HCT116 (cell line): ENCODE measurements around the gene THBS3. TPM values are rescaled to one million over a fixed set of nuclear protein-coding genes. Genes with fewer than 3 reads are reported as not detected.
A peak's percentile ranks its signal among the peaks of the same experiment; 100 is the strongest.

ENCODE experiments used
- ATAC-seq: fragments of 200-7000 bp; cut with Tn5 transposase; 2 replicates; pipeline ENCODE4 v1.9.1; 2020; ENCODE audit warnings: mild to moderate bottlenecking, moderate library complexity
- BruUV-seq: library from RNA; stranded (reverse); fragments of 400-500 nt; replicated peaks from 2 replicates; lab custom pipeline; 2021; lab: Mats Ljungman, UMichigan
- CTCF ChIA-PET: fragments of 300-600 bp; sonication (Branson Sonifier 250); formaldehyde crosslinking; loops from one replicate; lab custom pipeline; 2021; ENCODE audit warnings: antibody characterized with exemption; lab: Charles Lee
- POLR2A ChIA-PET: fragments of 300-600, 350-600 bp; sonication (Branson Sonifier 250); formaldehyde crosslinking; loops from one replicate; lab custom pipeline; 2021; ENCODE audit warnings: antibody characterized with exemption; lab: Charles Lee
- RAD21 ChIA-PET, 2 experiments: fragments of 300-600 bp; sonication (Branson Sonifier 250); formaldehyde crosslinking; loops; one replicate each; lab custom pipeline; 2023; ENCODE audit warnings: low total read pairs in 2 of 2; ENCODE audit not compliant: uncharacterized antibody in 2 of 2, unreplicated experiment in 2 of 2, low non-redundant PET in 1 of 2; lab: Charles Lee
- DNase-seq: peaks from one replicate; pipeline ENCODE4 v3.0.0-alpha.2; 2010; ENCODE audit warnings: low read depth, low spot score
- H2AFZ ChIP-seq: fragments of 200-600 bp; shearing (Covaris generic), sonication (generic); 2 replicates; pipeline ENCODE4 v1.6.1; 2017; ENCODE audit warnings: low read depth, mixed run types, mixed read lengths, antibody characterized with exemption, low read length; ENCODE audit not compliant: poor library complexity, severe bottlenecking
- H3K27ac ChIP-seq: 2 replicates; pipeline ENCODE4 v1.5.1; 2012; ENCODE audit warnings: low read depth, low read length
- H3K27me3 ChIP-seq: fragments of 200-600 bp; sonication (generic); 2 replicates; pipeline ENCODE4 v1.6.1; 2016; ENCODE audit warnings: mixed run types, low read length, mixed read lengths; ENCODE audit not compliant: insufficient read depth
- H3K36me3 ChIP-seq, 2 experiments: fragments of 200-500 bp in 1 of 2; fragments of 200-600 bp in 1 of 2; sonication (Bioruptor generic) in 1 of 2; sonication (generic) in 1 of 2; 2 replicates each; pipeline versions ENCODE4 v1.5.1 to v1.6.1; 2014 to 2016; ENCODE audit warnings: low read length in 2 of 2, inconsistent platforms in 1 of 2, mixed read lengths in 1 of 2, mixed run types in 1 of 2; ENCODE audit not compliant: insufficient read depth in 2 of 2, control insufficient read depth in 1 of 2
- H3K4me1 ChIP-seq, 2 experiments: fragments of 200-600 bp in 1 of 2; sonication (generic) in 1 of 2; 2 replicates each; pipeline versions ENCODE4 v1.5.1 to v1.6.1; 2012 to 2017; ENCODE audit warnings: low read length in 2 of 2, inconsistent platforms in 1 of 2, mild to moderate bottlenecking in 1 of 2, mixed read lengths in 1 of 2, mixed run types in 1 of 2, moderate library complexity in 1 of 2; ENCODE audit not compliant: insufficient read depth in 2 of 2, control insufficient read depth in 1 of 2
- H3K4me2 ChIP-seq: fragments of 200-600 bp; sonication (generic); 2 replicates; pipeline ENCODE4 v1.6.1; 2017; ENCODE audit warnings: mixed run types, low read length, mixed read lengths
- H3K4me3 ChIP-seq, 2 experiments: fragments of 200-600 bp in 1 of 2; sonication (generic) in 1 of 2; replicated peaks in 1 of 2; 2 replicates each; pipeline ENCODE4 v1.5.1; 2011 to 2016; ENCODE audit warnings: low read length in 2 of 2, control low read depth in 1 of 2, low read depth in 1 of 2, mild to moderate bottlenecking in 1 of 2, mixed read lengths in 1 of 2, mixed run types in 1 of 2
- H3K79me2 ChIP-seq: fragments of 200-600 bp; sonication (generic); 2 replicates; pipeline ENCODE4 v1.6.1; 2017; ENCODE audit warnings: mild to moderate bottlenecking, mixed run types, low read length, moderate library complexity, mixed read lengths; ENCODE audit not compliant: insufficient read depth
- H3K9ac ChIP-seq: fragments of 200-600 bp; sonication (generic); 2 replicates; pipeline ENCODE4 v1.6.1; 2016; ENCODE audit warnings: low read length, mixed read lengths
- H3K9me2 ChIP-seq: fragments of 200-600 bp; sonication (generic), shearing (Covaris generic); 2 replicates; pipeline ENCODE4 v1.6.1; 2017; ENCODE audit warnings: mixed run types, mild to moderate bottlenecking, moderate library complexity; ENCODE audit not compliant: insufficient read depth
- H3K9me3 ChIP-seq, 2 experiments: fragments of 200-500 bp in 1 of 2; fragments of 200-600 bp in 1 of 2; sonication (Bioruptor generic) in 1 of 2; sonication (generic) in 1 of 2; 2 replicates each; pipeline ENCODE4 v1.6.1; 2014 to 2017; ENCODE audit warnings: low read length in 2 of 2, mixed read lengths in 2 of 2, inconsistent platforms in 1 of 2, low read depth in 1 of 2, mild to moderate bottlenecking in 1 of 2, mixed run types in 1 of 2, moderate library complexity in 1 of 2; ENCODE audit not compliant: control insufficient read depth in 1 of 2, insufficient read depth in 1 of 2
- H4K20me1 ChIP-seq: fragments of 200-600 bp; sonication (generic), shearing (Covaris generic); 2 replicates; pipeline ENCODE4 v1.6.1; 2017; ENCODE audit warnings: mixed run types, mild to moderate bottlenecking, moderate library complexity; ENCODE audit not compliant: insufficient read depth
- EGR1 ChIP-seq: IDR thresholded peaks from 2 replicates; pipeline ENCODE4 v1.6.1; 2012; ENCODE audit warnings: low read depth
- EZH2phosphoT487 ChIP-seq: fragments of 200-600 bp; IDR thresholded peaks from 2 replicates; pipeline ENCODE4 v1.6.1; 2018; ENCODE audit warnings: antibody characterized with exemption, borderline replicate concordance
- FOSL1 ChIP-seq: IDR thresholded peaks from 2 replicates; pipeline ENCODE4 v1.6.1; 2012; ENCODE audit warnings: low read depth
- POLR2A ChIP-seq: IDR thresholded peaks from 2 replicates; pipeline ENCODE4 v1.7.0; 2011; ENCODE audit warnings: borderline replicate concordance; ENCODE audit not compliant: insufficient read depth, insufficient read length; ENCODE audit errors: extremely low read depth
- SRF ChIP-seq: IDR thresholded peaks from 2 replicates; pipeline ENCODE4 v1.6.1; 2012; ENCODE audit warnings: low read depth
- ZNF274 ChIP-seq: fragments of 200-500 bp; sonication (Bioruptor generic); IDR thresholded peaks from 2 replicates; pipeline ENCODE4 v1.6.1; 2014; ENCODE audit warnings: mild to moderate bottlenecking, low read depth, low read length, inconsistent platforms
- intact Hi-C: fragments of 100-400 bp; cut with micrococcal nuclease; formaldehyde crosslinking; loops from 2 replicates; pipeline ENCODE4 v1.10.0; 2022
- total RNA-seq: library from RNA; stranded (reverse); gene quantifications from one replicate; pipeline ENCODE4 v1.2.1, GENCODE V29; 2021; ENCODE audit not compliant: unreplicated experiment
- TF ChIP-seq, protein P1 (sequence below), 3 experiments: fragments of 200-600 bp in 1 of 3; sonication (generic) in 1 of 3; IDR thresholded peaks in 2 of 3; conservative IDR thresholded peaks in 1 of 3; 2 replicates each; pipeline ENCODE4 v1.5.1; 2012 to 2017; ENCODE audit warnings: low read depth in 2 of 3, low read length in 2 of 3, antibody characterized with exemption in 1 of 3, borderline replicate concordance in 1 of 3, control low read depth in 1 of 3, mild to moderate bottlenecking in 1 of 3, mixed read lengths in 1 of 3, mixed run types in 1 of 3, moderate library complexity in 1 of 3; ENCODE audit not compliant: insufficient read depth in 1 of 3
- TF ChIP-seq, protein P2 (sequence below): IDR thresholded peaks from 2 replicates; pipeline ENCODE4 v1.6.1; 2012

The THBS3 gene
- total RNA-seq, 1 experiment from 2014 or later, result 15.9 TPM

DNA sequence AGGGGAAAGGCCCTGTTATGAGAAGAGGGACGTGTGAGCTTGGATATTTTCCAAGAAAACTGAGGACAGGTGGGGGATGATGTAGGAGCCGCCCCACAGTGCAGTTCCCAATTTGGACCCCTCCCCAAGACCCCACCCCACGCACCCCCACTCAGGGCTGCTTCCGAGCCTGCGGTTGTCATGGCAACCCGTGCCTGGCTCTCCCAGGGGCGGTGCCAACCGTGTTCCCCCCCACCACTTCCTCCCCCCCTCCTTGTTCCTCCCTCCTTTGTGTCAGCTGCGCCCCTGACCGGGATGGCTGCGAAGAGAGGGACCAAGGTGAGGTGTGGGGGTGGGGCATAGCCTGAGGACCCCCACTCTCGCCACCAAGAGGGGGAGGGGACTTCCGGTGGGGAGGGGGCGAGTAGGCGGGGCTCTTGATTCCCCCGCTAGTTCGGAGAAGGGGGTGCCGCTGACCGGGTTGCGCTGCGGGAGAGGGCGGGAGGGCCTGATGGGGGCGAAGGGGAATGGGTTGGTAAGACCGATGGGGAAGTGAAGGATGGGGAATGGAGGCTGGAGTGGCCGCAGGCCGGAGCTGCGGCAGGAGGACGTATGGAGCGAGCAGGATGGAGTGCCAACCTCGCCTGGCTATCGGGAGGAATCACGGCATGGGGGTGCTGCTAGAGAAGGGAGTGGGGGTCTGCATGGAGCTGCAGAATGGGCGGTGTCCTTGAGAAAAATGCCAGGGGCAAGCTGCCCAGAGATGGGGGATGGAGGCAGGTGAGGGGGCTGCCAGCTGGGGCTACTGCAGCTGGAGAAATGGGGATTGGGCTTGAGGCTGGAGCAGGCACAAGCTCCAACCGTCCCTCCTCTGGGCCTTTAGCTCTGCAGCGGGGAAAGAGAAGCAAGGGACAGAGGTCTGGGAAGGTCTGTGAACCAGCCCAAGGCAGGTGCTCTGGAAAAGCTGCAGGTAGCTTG lies 33.1 kb downstream of the THBS3 start:
- Histone ChIP-seq H4K20me1 (no peaks in the 10 kb centered on the region), H3K9me2 (no peaks in the 10 kb centered on the region), H3K36me3 (peaks cover 2 to 6% of the 10 kb centered on the region in 2 experiments; a peak in 2 of 4 replicates), H3K27me3 (no peaks in the 10 kb centered on the region), H3K4me3 (peak overlapping the region; percentile 84 to 97), H3K27ac (peak overlapping the region; percentile 76; the same call in 1 of the 2 replicates), H3K9ac (peak overlapping the region; percentile 87), H3K4me1 (peaks cover 7 to 42% of the 10 kb centered on the region in 2 experiments; a peak in 3 of 4 replicates), H3K4me2 (peak overlapping the region; percentile 76), H3K79me2 (peaks cover 25% of the 10 kb centered on the region), H3K9me3 (no peaks in the 10 kb centered on the region), H2AFZ (peak overlapping the region; percentile 66)
- DNase-seq (no peak), ATAC-seq (no peak)
- TF ChIP-seq POLR2A (no peak), FOSL1 (no peak), EZH2phosphoT487 (no peak), SRF (no peak), EGR1 (no peak), ZNF274 (no peak)
- TF ChIP-seq, protein P1, sequence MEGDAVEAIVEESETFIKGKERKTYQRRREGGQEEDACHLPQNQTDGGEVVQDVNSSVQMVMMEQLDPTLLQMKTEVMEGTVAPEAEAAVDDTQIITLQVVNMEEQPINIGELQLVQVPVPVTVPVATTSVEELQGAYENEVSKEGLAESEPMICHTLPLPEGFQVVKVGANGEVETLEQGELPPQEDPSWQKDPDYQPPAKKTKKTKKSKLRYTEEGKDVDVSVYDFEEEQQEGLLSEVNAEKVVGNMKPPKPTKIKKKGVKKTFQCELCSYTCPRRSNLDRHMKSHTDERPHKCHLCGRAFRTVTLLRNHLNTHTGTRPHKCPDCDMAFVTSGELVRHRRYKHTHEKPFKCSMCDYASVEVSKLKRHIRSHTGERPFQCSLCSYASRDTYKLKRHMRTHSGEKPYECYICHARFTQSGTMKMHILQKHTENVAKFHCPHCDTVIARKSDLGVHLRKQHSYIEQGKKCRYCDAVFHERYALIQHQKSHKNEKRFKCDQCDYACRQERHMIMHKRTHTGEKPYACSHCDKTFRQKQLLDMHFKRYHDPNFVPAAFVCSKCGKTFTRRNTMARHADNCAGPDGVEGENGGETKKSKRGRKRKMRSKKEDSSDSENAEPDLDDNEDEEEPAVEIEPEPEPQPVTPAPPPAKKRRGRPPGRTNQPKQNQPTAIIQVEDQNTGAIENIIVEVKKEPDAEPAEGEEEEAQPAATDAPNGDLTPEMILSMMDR (IDR thresholded peaks at IDR 0.05 in 2 of 3, conservative IDR thresholded peaks at IDR 0.05 in 1 of 3; ENCODE audit: borderline replicate concordance in 1 of 3, insufficient read depth in 1 of 3, low read depth in 2 of 3, low read length in 2 of 3), result no peak
- TF ChIP-seq, protein P2, sequence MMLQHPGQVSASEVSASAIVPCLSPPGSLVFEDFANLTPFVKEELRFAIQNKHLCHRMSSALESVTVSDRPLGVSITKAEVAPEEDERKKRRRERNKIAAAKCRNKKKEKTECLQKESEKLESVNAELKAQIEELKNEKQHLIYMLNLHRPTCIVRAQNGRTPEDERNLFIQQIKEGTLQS, result no peak
- CTCF ChIA-PET, result interaction anchor here (1.9 to 4.6 kb wide), 5 partner anchors 19 to 83 kb away, joined by 5 to 71 read pairs (median 9); no protein-coding TSS in a partner anchor
- POLR2A ChIA-PET, result interaction anchor here (1.5 to 2.5 kb wide), 3 partner anchors 19 to 51 kb away, joined by 4 to 15 read pairs (median 4); no protein-coding TSS in a partner anchor
- intact Hi-C loops, result loop anchor here (10.0 kb wide), 1 partner anchor 150 kb away; the partner anchor contains the start of gene RUSC1
- RAD21 ChIA-PET, result no interaction called here
- no TSS peak for BruUV-seq
